Measurements from ENCODE around the gene SARDH. TPM values are rescaled to one million over a fixed set of nuclear protein-coding genes. Genes with fewer than 3 reads are reported as not detected.

Gene SARDH
- total and polyA plus RNA-seq, 9 of the 15 experiments (the other 6 are each of a cell fraction or from before 2014, with no cell fraction given) = 0.14 TPM; not detected in 8

- intact Hi-C loops (cut with micrococcal nuclease) (no loop called here), in situ Hi-C loops (cut with MboI) (loop anchor here (5.0 kb wide), 1 partner anchor 211 kb away; no protein-coding TSS in a partner anchor)
- 4% methylated on average over 8 of the region's 11 CpGs for WGBS (ENCODE audit: insufficient coverage, low coverage, missing lambda C conversion rate)
- TF ChIP-seq ZNF398 (CRISPR knock-in tag; IDR thresholded peaks at IDR 0.05) (no peak), ZNF224 (CRISPR knock-in tag; IDR thresholded peaks at IDR 0.05) (no peak), PPARD (CRISPR knock-in tag; IDR thresholded peaks at IDR 0.05) (no peak), ZNF766 (CRISPR knock-in tag; conservative IDR thresholded peaks at IDR 0.05) (no peak), SLC30A9 (CRISPR knock-in tag; IDR thresholded peaks at IDR 0.05) (no peak), ILF3 (IDR thresholded peaks at IDR 0.05; ENCODE audit: borderline replicate concordance) (no peak), FOXK1 (CRISPR knock-in tag; IDR thresholded peaks at IDR 0.05; ENCODE audit: borderline replicate concordance) (no peak), ESRRB (CRISPR knock-in tag; IDR thresholded peaks at IDR 0.05; ENCODE audit: borderline replicate concordance) (no peak), ARID2 (IDR thresholded peaks at IDR 0.05) (no peak), ERF (CRISPR knock-in tag; IDR thresholded peaks at IDR 0.05) (no peak), NFE2 (IDR thresholded peaks at IDR 0.05; ENCODE audit: low read depth) (no peak)
- Histone ChIP-seq H3K4me2 (ENCODE audit: insufficient read depth, low read length) (no peak overlapping the region), H4K20me1 (replicated peaks; ENCODE audit: control insufficient read depth, insufficient read depth, low read length) (peaks cover 8% of the 10 kb centered on the region; the same call in 1 of the 2 replicates), H3K4me3 (no peak overlapping the region), H3K27me3 (ENCODE audit: control insufficient read depth in 2 of 2, insufficient read depth in 2 of 2, low read length in 2 of 2) (peaks cover 0 to 28% of the 10 kb centered on the region in 2 experiments; a peak in 3 of 5 replicates), H3K79me2 (ENCODE audit: control insufficient read depth, insufficient read depth, low read length) (no peaks in the 10 kb centered on the region), H3K9ac (ENCODE audit: insufficient read depth in 1 of 2, low read depth in 2 of 2, low read length in 2 of 2) (no peak overlapping the region), H2AFZ (ENCODE audit: low read depth, low read length) (no peak overlapping the region), H3K9me1 (ENCODE audit: control insufficient read depth, insufficient read depth, low read length) (no peaks in the 10 kb centered on the region), H3K36me3 (ENCODE audit: control insufficient read depth, insufficient read depth, low read length) (no peaks in the 10 kb centered on the region), H3K9me3 (replicated peaks; ENCODE audit: control insufficient read depth, insufficient read depth, low read depth, low read length) (no peaks in the 10 kb centered on the region), H3K4me1 (replicated peaks in 1 of 2; ENCODE audit: control insufficient read depth in 2 of 2, insufficient read depth in 2 of 2, low read length in 2 of 2) (peaks cover 0 to 12% of the 10 kb centered on the region in 2 experiments; a peak in 2 of 5 replicates), H3K27ac (ENCODE audit: extremely low read depth, low read depth, low read length) (no peak overlapping the region)
- BruUV-seq (replicated peaks) = no TSS peak
- no peak for DNase-seq (ENCODE audit: extremely low read depth in 1 of 4, low spot score in 3 of 4)
- ChIA-PET CTCF (ENCODE audit: low intra/inter-chr PET ratio) (no interaction called here), POLR2A (no interaction called here)
- FAIRE-seq = no peak
- no peak for ATAC-seq
Observed at GRCh38 chr9:133786371-133786753, 48.2 kb upstream of the SARDH start.
